HEK293 (cell line): ENCODE measurements around the gene IFFO2.

Source experiments
- CTCF ChIA-PET: fragments of 350-600 bp; formaldehyde crosslinking; extraction: SDS; loops from one replicate; lab custom pipeline; 2021; ENCODE audit warnings: antibody characterized with exemption; lab: Yijun Ruan, JAX
- POLR2A ChIA-PET: fragments of 300-600 bp; formaldehyde crosslinking; extraction: SDS; loops from one replicate; lab custom pipeline; 2020; ENCODE audit warnings: antibody characterized with exemption, inconsistent platforms; lab: Yijun Ruan, JAX
- H3K27ac ChIP-seq: fragments of 200-500 bp; sonication (Bioruptor generic); 2 replicates; pipeline ENCODE4 v1.5.1; 2014; ENCODE audit warnings: low read depth, low read length, control low read depth, inconsistent platforms; ENCODE audit errors: extremely low read depth
- H3K36me3 ChIP-seq, 2 experiments: fragments of 200-500 bp in 1 of 2; sonication (Bioruptor generic) in 1 of 2; 1 replicate in 1 of 2; 2 replicates in 1 of 2; pipeline ENCODE4 v1.5.1; 2014 to 2017; ENCODE audit warnings: inconsistent platforms in 2 of 2, low read length in 2 of 2; ENCODE audit not compliant: control insufficient read depth in 2 of 2, insufficient read depth in 1 of 2
- H3K4me1 ChIP-seq: fragments of 200-500 bp; sonication (Bioruptor generic); 2 replicates; pipeline ENCODE4 v1.5.1; 2014; ENCODE audit warnings: mild to moderate bottlenecking, low read length, inconsistent platforms; ENCODE audit not compliant: control insufficient read depth, insufficient read depth
- H3K4me3 ChIP-seq: 2 replicates; pipeline ENCODE4 v1.5.1; 2011; ENCODE audit warnings: low read depth, mild to moderate bottlenecking, control low read depth, low read length, moderate library complexity
- H3K9me3 ChIP-seq: fragments of 200-500 bp; sonication (Bioruptor generic); 2 replicates; pipeline ENCODE4 v1.5.1; 2014; ENCODE audit warnings: low read depth, low read length, inconsistent platforms; ENCODE audit not compliant: control insufficient read depth, insufficient read depth
- BCL11A ChIP-seq: fragments of 450-650 bp; formaldehyde crosslinking; IDR thresholded peaks from 2 replicates; pipeline ENCODE4 v1.5.1; 2016; ENCODE audit warnings: low read depth, missing biosample characterization, missing genetic modification characterization
- CTCF ChIP-seq: fragments of 450-650 bp; formaldehyde crosslinking; IDR thresholded peaks from 2 replicates; pipeline ENCODE4 v1.5.1; 2016; ENCODE audit warnings: missing biosample characterization, missing genetic modification characterization
- GLI4 ChIP-seq: fragments of 450-650 bp; formaldehyde crosslinking; IDR thresholded peaks from 2 replicates; pipeline ENCODE4 v1.5.1; 2016; ENCODE audit warnings: missing biosample characterization, missing genetic modification characterization
- HOXA7 ChIP-seq: sonication (generic); formaldehyde crosslinking; IDR thresholded peaks from 2 replicates; pipeline ENCODE4 v1.8.1; 2022; ENCODE audit warnings: missing genetic modification reagents, borderline replicate concordance
- KLF16 ChIP-seq: fragments of 450-650 bp; formaldehyde crosslinking; IDR thresholded peaks from 2 replicates; pipeline ENCODE4 v1.5.1; 2017; ENCODE audit warnings: missing biosample characterization, missing genetic modification characterization
- SP3 ChIP-seq: fragments of 450-650 bp; formaldehyde crosslinking; IDR thresholded peaks from 2 replicates; pipeline ENCODE4 v1.5.1; 2016; ENCODE audit warnings: missing biosample characterization, missing genetic modification characterization
- SP7 ChIP-seq: fragments of 450-650 bp; formaldehyde crosslinking; IDR thresholded peaks from 2 replicates; pipeline ENCODE4 v1.5.1; 2016; ENCODE audit warnings: missing biosample characterization, missing genetic modification characterization
- ZBTB48 ChIP-seq: fragments of 450-650 bp; formaldehyde crosslinking; IDR thresholded peaks from 2 replicates; pipeline ENCODE4 v1.5.1; 2016; ENCODE audit warnings: missing biosample characterization, missing genetic modification characterization
- ZBTB6 ChIP-seq: fragments of 450-650 bp; formaldehyde crosslinking; IDR thresholded peaks from 2 replicates; pipeline ENCODE4 v1.5.1; 2017; ENCODE audit warnings: missing biosample characterization, missing genetic modification characterization
- ZFP69B ChIP-seq: fragments of 450-650 bp; formaldehyde crosslinking; IDR thresholded peaks from 2 replicates; pipeline ENCODE4 v1.5.1; 2016; ENCODE audit warnings: missing biosample characterization, missing genetic modification characterization
- ZNF202 ChIP-seq: fragments of 450-650 bp; formaldehyde crosslinking; IDR thresholded peaks from 2 replicates; pipeline ENCODE4 v1.5.1; 2016; ENCODE audit warnings: missing biosample characterization, missing genetic modification characterization, borderline replicate concordance
- ZNF274 ChIP-seq, 2 experiments: fragments of 200-500 bp in 1 of 2; fragments of 450-650 bp in 1 of 2; sonication (Bioruptor generic) in 1 of 2; formaldehyde crosslinking in 1 of 2; IDR thresholded peaks; 2 replicates each; pipeline versions ENCODE4 v1.5.1 to v1.6.1; 2014 to 2016; ENCODE audit warnings: borderline replicate concordance in 1 of 2, inconsistent platforms in 1 of 2, low read length in 1 of 2, missing biosample characterization in 1 of 2, missing genetic modification characterization in 1 of 2
- ZNF311 ChIP-seq: fragments of 450-650 bp; formaldehyde crosslinking; IDR thresholded peaks from 2 replicates; pipeline ENCODE4 v1.5.1; 2017; ENCODE audit warnings: missing biosample characterization, missing genetic modification characterization, borderline replicate concordance
- ZNF366 ChIP-seq: fragments of 450-650 bp; formaldehyde crosslinking; conservative IDR thresholded peaks from 2 replicates; pipeline ENCODE4 v1.5.1; 2016; ENCODE audit warnings: missing biosample characterization, missing genetic modification characterization
- ZNF654 ChIP-seq: fragments of 450-650 bp; formaldehyde crosslinking; IDR thresholded peaks from 2 replicates; pipeline ENCODE4 v1.5.1; 2016; ENCODE audit warnings: low read depth, missing biosample characterization, missing genetic modification characterization
- ZNF664 ChIP-seq: fragments of 450-650 bp; formaldehyde crosslinking; IDR thresholded peaks from 2 replicates; pipeline ENCODE4 v1.5.1; 2016; ENCODE audit warnings: missing biosample characterization, missing genetic modification characterization
- ZNF747 ChIP-seq: fragments of 450-650 bp; formaldehyde crosslinking; IDR thresholded peaks from 2 replicates; pipeline ENCODE4 v1.5.1; 2016; ENCODE audit warnings: missing biosample characterization, missing genetic modification characterization

Gene IFFO2

DNA sequence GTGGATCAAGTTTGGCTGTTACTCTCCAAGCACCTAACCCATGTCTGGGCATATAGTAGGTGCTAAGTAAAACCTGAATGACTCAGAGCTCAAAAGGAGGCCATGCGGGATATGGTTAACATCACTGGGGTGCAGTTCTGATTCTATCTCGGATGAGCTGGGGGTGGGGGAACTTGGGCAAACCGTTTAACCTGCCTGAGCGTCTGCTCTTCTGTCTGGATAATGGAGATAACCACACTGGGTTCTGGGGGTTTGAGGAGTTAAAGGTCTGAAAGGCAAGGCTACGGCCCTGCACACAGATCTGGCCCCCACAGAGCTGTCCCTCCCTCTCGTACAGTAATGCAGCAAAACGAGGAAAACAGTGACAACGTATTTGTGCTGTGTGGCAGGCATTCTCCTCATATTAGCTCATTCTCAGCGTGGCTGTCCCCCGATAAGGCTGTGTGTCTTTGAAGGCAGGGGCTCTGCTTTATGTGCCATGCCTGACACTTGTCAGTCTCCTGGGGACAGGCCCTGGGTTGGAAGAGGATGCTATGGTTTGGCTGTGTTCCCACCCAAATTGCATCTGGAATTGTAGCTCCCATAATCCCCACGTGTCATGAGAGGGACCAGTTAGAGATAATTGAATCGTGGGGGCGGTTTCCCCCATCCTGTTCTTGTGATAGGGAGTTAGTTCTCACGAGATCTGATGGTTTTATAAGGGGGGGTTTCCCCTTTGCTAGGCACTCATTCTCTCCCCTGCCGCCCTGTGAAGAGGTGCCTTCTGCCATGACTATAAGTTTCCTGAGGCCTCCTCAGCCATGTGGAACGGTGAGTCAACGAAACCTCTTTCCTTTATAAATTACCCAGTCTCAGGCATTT lies 47.3 kb downstream of the IFFO2 start:
- no peak overlapping the region for H3K4me3 ChIP-seq
- POLR2A ChIA-PET = no interaction called here
- CTCF ChIA-PET = interaction anchor here (0.5 to 4.5 kb wide), 17 partner anchors 9 to 1400 kb away, joined by 3 to 34 read pairs (median 4); no protein-coding TSS in a partner anchor
- H3K27ac ChIP-seq = no peak overlapping the region
- no peaks in the 10 kb centered on the region for H3K9me3 ChIP-seq
- TF ChIP-seq ZNF664 (tag by site-specific recombination) (peak; percentile 81), KLF16 (tag by site-specific recombination) (no peak)
- peaks cover 0 to 51% of the 10 kb centered on the region in 2 experiments; a peak in 1 of 3 replicates for H3K36me3 ChIP-seq
- H3K4me1 ChIP-seq = no peaks in the 10 kb centered on the region; the same call in none of the 2 replicates

DNA sequence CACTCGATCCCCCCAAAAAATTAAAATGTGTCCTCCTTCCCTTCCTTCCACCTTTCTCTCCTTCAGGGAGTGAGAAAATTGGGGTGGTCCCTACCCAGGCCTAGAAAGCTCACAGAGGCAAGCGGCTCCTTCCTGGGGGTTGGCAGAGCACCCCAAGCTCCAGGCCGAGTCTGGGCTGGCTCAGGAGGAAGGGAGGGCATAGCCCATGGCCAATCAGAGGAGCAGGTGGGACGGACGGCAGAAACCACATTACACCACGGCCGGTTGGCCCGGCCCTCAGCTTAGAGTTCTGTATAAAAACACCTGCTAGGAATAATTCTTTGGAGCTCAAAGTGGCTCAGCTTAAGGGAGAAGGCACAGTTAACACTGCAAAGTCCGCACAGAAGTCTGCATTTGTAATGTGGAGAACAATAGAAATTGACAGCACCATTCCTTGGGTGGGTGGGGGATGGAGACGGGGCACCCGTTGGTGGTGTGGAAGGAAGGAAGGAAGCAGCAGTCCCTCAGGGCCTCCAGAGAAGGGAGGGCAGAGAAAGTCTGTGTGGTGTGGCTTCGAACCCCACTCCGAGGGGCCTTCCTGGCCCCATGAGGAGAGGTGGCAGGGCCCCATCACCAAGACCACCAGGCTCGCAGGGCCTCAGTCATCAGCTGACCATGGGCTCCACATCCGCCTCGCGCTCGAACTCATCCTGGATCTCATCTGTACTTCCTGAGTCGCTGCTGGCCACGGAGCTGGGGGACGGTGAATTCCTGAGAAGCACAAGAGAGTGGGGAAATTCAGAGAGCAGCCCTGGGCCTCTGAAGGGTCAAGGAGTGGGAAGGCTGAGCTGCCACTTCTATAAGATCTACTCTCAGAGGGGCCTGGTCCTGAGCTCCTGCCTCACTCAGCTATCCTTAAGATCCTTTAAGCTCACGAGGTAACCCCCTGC lies 48.3 kb downstream of the IFFO2 start:
- CTCF ChIA-PET = interaction anchor here (0.6 to 4.5 kb wide), 37 partner anchors 8 to 910 kb away, joined by 3 to 34 read pairs (median 5); no protein-coding TSS in a partner anchor
- no peaks in the 10 kb centered on the region for H3K9me3 ChIP-seq
- no peak overlapping the region for H3K4me3 ChIP-seq
- TF ChIP-seq HOXA7 (CRISPR knock-in tag) = no peak
- no peak for TF ChIP-seq ZBTB48
- H3K27ac ChIP-seq = no peak overlapping the region
- POLR2A ChIA-PET = no interaction called here
- H3K4me1 ChIP-seq = 0 out of 2 replicates have a peak, but pooled peaks cover 3% of the 10 kb centered on the region
- H3K36me3 ChIP-seq = peaks cover 0 to 51% of the 10 kb centered on the region in 2 experiments; a peak in 1 of 3 replicates

GRCh38 chr1:18907021-18907916 lies 49.2 kb downstream of the IFFO2 start:
- CTCF ChIA-PET = interaction anchor here (0.6 to 4.5 kb wide), 48 partner anchors 9 to 310 kb away, joined by 3 to 34 read pairs (median 4); no protein-coding TSS in a partner anchor

More at GRCh38 chr1:18907021-18907916, 49.2 kb downstream of the IFFO2 start:
- TF ChIP-seq ZNF747 (tag by site-specific recombination) (no peak), ZBTB48 (no peak), SP7 (tag by site-specific recombination) (no peak), ZNF654 (tag by site-specific recombination) (peak; percentile 59), ZBTB6 (tag by site-specific recombination) (no peak), ZNF311 (tag by site-specific recombination) (no peak), SP3 (tag by site-specific recombination) (no peak), ZFP69B (no peak), ZNF274 (IDR thresholded peaks at IDR 0.05; ENCODE audit: low read length) (no peak), ZNF274 (tag by site-specific recombination; IDR thresholded peaks at IDR 0.05; ENCODE audit: borderline replicate concordance) (no peak), ZNF366 (no peak), ZNF202 (no peak), GLI4 (tag by site-specific recombination) (no peak), CTCF (tag by site-specific recombination) (peak; percentile 87), BCL11A (tag by site-specific recombination) (no peak)
- H3K4me3 ChIP-seq = no peak overlapping the region
- 0 out of 2 replicates have a peak, but pooled peaks cover 3% of the 10 kb centered on the region for H3K4me1 ChIP-seq
- H3K36me3 ChIP-seq = peaks cover 0 to 44% of the 10 kb centered on the region in 2 experiments; a peak in 1 of 3 replicates
- no peak overlapping the region for H3K27ac ChIP-seq
- H3K9me3 ChIP-seq = no peaks in the 10 kb centered on the region
- POLR2A ChIA-PET = interaction anchor here (0.9 to 1.1 kb wide), 2 partner anchors 41 to 103 kb away, joined by 3 to 5 read pairs; no protein-coding TSS in a partner anchor
